HG02885 (cell line): ENCODE results near the gene BCAS3.
"Not testable (repeated sequence)": the region's sequence is repeated elsewhere in the genome, so short reads cannot be mapped to it uniquely, and the experiment has no call there.

ENCODE experiments used
- ATAC-seq: cut with Tn5 transposase; IDR thresholded peaks from one replicate; pipeline ENCODE4 v1.9.1; 2021; ENCODE audit warnings: mild to moderate bottlenecking; ENCODE audit not compliant: unreplicated experiment, poor library complexity

BCAS3 gene

DNA sequence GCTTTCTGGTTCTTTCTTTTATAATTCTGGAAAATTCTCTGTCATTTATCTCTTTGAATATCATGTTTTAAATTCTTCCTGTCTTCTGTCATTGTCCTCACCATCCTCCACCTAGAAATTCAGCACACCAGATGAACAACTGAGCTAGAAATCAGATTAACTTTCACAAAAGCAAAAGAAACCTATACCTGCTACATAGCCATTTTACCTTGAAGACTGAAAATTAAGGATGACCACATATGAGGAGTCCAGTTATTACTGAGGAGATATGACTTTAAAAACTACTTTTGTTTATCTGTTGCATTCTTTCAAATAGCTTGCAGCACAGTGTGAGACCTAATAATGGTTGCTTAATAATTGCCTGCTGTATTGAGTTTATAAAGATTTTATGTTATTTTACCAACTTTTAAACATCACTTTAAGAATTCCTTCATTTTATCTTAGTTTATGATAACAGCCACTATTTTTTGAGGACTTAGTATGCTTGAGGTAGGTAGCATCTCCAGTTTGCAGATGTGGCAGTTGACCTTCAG, 104.3 kb downstream of the BCAS3 start:
- no peak for ATAC-seq

DNA sequence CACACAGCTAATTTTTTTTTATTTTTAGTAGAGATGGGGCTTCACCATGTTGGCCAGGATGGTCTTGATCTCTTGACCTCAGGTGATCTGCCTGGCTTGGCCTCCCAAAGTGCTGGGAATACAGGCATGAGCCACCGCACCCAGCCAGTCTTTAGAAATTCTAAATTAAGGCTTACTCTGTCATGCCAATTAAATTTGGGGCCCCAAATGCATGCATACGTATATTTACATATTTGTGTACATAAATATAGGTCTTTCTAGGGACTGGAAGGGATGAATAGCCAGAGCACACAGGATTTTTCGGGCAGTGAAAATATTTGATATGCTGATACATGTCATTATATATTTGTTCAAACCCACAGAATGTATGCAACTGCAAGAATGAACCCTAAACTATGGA, 105.1 kb downstream of the BCAS3 start:
- no peak for ATAC-seq

DNA sequence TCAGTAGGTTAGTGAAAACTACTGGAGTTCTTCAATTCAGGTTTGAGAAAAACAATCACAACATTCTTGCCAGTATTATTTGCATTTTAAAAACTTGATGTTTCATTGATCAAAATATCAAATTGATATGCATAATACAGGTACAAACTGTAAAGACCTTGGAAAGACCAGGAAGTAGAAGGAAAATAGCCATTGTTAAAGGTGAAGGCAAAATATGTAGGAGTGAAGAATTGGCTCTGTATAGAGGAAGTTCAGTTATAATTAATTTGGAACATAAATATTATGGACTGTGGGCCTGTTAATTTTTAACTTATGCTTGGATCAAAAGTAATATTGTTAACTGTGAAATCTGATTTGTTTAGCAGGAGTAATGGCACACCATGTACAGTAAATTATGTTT, 112.6 kb downstream of the BCAS3 start:
- ATAC-seq: no peak

DNA sequence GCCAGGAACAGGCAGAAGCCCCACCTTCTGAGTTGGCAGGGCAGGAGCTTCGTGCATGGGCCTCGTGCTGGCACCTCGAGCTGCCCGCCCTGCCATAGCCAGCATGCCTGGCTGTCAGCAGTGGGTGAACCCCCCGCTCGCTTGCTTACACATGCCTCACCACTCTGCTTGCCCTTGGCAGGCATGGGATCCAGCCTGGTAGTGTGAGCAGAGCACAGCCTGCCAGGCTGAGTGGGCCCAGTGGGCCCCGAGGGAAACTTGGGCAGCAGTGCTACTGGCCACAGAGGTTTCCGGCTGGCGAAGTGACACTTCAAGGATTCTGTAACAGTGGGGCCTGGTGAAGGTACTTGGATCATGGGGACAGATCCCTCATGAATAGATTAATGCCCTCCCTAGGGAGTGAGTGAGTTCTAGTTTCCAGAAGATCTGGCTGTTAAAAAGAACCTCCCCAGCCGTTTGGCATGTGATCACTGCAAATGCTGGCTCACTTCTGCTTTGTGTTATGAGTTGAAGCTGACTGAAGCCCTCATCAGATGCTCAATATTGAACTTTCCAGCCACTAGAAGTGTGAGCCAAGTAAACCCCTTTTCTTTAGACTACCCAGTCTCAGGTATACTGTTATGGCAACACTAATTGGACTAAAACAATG, 114.7 kb downstream of the BCAS3 start:
- ATAC-seq: no peak

DNA sequence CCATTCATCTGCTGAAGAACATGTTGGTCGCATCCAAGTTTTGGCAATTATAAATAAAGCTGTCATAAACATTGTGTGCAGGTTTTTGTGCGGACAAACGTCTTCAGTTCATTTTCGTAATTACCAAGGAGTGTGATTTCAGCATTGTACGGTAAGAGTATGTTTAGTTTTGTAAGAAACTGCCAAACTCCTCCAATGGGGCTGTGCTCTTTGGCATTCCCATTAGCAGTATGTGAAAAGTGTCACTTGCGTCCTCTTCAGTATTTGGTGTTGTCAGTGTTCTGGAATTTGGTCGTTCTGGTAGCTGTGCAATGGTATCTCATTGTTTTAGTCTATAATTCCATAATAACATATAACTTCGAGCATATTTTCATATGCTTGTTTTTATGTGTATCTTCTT, 120.9 kb downstream of the BCAS3 start:
- ATAC-seq: no peak

DNA sequence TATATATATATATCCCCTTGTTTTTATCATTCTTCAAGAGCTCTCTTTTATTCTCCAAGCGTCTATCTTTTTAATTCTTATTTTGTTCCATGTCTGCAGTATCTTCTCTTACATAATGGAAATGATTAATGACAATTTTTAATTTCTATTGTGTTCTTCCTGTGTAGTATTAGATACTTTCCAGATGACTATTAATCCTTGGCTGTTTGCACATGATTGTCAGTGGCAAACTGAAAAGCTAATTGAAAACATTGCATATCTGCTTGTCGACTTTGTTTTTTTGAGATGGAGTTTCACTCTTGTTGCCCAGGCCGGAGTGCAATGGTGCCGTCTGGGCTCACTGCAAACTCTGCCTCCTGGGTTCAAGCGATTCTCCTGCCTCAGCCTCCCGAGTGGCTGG, 124.7 kb downstream of the BCAS3 start:
- no peak for ATAC-seq

DNA sequence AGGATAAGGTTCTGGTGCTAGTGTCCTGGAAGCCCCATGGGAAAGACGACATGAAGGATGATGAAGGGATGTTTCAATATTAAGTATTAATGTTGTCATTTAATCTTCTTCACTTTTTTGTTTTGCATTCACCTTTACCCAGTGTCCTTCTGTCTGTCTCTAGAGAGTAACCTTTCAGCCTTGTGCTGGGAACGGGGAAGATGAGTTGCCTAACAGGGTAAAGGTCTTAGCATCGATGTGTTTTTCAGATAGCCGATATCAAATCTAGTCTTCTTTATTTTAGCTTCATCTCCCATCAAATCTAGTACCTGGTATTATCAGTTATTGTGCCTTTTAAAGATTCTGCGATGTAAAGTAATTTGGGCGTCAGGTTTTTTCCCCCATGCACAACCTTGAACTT, 125.4 kb downstream of the BCAS3 start:
- no peak for ATAC-seq

DNA sequence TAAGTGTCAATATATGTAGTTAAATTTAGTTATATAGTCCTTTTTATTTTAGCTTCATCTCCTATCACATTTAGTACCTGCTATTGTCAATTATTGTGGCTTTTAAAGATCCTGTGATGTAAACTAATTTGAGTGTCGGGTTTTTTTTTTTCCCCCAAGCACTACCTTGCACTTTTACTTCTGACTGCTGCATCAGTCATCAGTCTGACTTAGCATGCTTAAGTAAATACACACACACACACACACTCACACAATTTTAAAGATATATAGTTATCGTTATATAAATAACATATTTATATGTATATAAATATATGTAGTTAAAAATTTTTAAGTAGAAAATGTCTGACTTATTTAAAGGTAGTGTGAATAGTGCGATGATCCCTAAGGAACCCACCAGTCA, 127.2 kb downstream of the BCAS3 start:
- no peak for ATAC-seq

DNA sequence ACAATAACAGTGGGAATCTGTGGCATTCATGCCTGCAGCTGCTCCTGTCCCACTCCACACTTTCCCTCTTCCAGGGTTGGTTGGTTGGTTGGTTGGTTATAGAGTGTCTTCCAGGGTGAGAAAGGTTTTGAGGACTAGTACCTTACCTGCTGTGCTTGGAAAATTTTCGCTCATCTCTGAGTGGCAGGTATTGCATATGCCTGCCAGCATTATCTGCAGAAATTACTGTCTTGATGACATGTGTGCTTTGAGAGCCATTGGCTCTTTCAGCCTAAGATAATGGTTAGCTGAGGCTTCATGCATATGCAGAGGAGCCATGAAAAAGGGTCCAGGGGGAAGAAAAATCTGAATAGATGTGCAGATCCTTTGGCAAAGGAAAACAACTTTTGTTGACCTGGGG, 131.8 kb downstream of the BCAS3 start:
- ATAC-seq: no peak

DNA sequence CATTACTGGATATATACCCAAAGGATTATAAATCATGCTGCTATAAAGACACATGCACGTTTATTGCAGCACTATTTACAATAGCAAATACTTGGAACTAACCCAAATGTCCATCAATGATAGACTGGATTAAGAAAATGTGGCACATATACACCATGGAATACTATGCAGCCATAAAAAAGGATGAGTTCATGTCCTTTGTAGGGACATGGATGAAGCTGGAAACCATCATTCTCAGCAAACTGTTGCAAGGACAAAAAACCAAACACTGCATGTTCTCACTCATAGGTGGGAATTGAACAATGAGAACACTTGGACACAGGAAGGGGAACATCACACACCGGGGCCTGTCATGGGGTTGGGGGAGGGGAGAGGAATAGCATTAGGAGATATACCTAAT, 137.3 kb downstream of the BCAS3 start:
- not testable (repeated sequence) for ATAC-seq

DNA sequence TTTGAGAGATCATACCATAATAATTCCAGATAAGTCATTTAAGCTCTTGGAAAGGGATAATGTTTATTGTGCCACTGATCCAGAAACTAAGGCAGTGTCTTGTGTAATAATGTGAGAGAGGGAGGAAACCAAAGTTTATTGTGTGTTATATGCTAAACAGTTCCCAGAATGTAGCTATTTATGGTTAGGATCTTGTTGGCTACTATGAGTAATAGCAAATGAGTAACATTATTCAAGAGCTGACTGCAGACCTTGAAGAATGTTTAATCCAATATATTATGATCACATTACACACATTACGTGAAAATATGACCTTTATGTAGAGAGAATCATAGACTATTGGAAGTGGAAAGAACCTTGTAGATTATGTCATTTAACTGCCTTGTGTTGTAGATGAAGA, 139.5 kb downstream of the BCAS3 start:
- no peak for ATAC-seq

DNA sequence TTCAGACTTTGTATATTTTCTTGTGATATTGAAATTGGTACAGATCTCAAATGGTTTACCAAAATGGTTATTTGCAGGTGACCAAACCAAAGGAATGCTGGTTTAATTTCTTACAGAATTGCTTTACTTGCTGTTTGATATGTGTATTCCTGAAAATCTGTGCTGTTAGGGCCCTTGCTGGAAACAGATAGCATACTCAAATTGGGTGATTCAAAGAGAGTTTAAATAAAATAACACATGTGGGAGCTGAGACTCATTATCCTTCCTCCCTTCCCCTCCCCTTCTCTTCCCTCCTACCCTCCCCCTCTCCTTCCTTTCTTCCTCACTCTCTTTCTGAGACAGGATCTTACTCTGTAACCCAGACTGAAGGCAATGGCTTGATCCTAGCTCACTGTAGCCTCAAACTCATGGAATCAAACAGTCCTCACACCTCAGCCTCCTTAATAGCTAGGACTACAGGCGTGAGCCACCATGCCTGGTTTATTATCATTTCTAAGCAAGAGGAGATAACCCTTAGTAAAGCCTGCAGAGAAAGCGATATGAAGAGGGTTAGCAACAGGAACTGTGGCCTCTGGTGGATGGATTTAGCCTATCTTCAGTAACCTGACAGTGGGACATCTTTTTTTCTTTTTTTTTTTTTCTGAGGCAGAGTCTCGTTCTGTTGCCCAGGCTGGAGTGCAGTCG, 141.9 kb downstream of the BCAS3 start:
- no peak for ATAC-seq

DNA sequence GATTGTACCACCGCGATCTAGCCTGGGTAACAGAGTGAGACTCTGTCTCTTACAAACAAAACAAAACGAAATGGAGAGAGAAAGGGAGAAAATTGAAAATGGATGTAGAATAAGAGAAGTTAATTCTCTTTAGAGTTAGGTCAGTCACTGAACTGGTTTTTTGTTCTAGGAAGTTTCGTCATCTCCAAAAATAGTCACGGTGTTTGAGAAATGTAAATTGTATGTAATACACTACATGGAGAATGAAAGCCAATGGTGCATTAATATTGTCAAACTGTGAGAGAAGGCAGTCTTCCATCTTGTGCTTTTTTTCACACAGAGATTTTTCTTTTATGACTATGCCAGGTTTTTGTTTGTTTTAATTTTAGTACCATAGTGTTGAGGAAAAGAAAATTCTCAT, 145.9 kb downstream of the BCAS3 start:
- no peak for ATAC-seq

DNA sequence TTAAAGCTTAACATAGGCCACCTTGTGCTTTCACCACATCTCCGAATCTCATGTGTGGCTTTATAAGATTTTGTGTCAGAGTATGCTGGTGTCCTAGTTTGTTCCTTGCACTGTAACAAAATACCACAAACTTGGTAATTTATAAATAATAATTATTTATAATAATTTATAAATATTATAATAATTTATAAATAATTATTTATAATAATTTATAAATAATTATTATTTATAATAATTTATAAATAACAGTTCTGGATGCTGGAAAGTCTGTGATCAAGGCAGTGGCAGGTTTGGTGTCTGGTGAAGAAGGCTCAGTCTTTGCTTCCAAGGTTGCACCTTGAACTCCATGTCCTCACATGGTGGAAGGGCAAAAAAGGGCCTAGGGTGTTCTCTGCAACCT, 147.7 kb downstream of the BCAS3 start:
- ATAC-seq: no peak

DNA sequence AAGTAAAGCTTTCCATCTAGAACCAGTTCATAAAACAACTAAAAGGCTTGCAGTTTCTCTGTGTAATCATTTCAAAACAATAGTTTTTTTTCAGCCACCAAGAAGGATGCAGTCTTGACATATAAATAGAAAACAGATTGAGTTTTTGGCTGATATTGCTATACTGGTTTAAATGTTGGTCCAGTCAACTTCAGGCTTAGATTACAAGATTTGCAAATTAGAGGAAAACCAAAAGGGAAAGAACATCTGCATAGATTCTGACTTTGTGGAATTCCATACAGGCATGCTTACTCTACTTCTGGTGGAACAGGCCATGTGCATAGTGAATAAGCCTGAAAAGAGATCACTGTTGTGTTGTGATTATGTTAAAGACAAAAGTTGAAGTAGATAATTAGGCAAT, 150.3 kb downstream of the BCAS3 start:
- ATAC-seq: no peak

DNA sequence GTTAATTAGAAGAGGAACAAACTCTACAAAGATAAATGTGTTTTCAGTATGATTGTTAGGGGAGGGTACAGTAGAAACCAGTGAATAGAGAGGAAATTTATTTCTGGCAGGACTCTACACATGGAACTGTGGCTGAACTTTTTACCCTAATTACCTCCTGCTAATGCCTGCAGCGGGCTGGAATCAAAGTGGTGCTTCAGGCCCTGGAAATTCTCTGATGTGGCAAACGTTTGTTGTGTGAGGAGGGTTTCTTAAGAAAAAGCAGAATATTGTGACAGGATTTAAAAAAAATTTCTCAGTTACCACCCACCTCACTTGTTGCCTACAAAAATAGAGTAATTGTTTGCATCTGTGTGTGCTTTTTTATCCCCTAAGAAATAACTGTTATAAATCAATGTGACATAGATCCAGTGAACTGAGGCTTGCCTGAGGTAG, 154.5 kb downstream of the BCAS3 start:
- no peak for ATAC-seq

DNA sequence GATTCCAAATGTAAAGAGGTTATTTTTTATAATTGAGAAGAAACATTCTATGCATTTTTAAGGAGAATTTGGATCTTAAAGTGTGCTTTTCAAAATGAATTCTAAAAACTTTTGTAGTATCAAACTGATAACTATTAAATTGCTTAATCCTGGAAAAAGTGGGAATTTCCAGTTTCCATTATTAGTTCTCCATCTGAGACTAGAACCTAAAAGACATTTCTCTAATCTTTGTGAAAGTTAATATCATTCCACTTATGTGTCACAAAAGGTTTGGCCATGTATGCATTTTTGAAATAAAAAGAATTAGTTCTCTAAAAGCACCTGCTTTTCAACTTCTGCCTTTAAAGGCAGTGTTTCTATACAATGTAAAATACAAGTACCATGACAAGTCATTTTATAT, 155.0 kb downstream of the BCAS3 start:
- no peak for ATAC-seq

DNA sequence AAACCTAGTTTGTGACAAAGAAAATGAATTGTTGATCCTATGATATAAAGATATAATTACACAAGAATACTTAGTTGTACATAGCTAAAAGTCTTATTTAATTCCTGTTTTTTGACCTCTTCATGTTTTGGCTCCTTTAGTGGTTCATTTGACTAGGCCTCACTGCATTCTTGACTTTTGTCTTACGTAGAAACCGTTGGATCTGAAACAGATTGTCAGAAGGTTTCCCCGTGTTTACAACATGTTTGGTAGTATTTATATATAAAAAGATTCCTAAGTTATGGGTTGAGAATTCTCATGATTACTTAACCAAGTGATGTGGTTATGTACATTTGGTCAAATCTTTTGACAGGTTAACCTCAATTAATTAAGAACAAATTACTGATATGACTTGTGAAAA, 162.8 kb downstream of the BCAS3 start:
- ATAC-seq: no peak

DNA sequence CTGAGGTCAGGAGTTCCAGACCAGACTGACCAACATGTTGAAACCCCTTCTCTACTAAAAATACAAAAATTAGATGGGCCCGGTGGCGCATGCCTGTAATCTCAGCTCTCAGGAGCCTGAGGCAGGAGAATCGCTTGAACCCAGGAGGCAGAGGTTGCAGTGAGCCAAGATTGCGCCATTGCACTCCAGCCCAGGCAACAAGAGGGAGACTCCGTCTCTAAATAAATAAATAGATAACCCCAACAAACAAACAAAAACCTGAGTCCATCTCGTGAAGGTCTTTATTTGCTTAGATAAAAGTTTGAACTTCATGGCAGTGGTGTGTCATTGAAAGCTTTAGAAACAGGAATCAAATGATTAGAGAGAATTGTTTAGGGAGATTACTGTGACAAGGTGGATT, 167.4 kb downstream of the BCAS3 start:
- no peak for ATAC-seq

DNA sequence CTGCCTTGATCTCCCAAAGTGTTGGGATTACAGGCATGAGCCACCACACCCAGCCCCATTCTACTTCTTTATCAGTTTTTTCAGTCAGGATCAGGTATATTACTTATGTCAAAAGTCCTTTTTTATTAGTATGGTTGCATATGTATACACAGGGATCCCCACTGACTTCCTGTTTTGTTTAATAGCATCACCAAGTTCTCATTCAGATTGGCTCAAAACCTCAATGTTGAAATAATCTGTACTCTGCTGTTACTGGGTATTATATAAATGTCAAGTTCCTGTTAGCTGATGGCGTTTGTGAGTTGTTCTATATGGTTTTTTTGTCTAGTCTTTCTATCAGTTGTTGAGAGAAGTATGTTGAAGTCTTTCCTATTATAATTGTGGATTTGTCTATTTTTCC, 168.5 kb downstream of the BCAS3 start:
- ATAC-seq: no peak

DNA sequence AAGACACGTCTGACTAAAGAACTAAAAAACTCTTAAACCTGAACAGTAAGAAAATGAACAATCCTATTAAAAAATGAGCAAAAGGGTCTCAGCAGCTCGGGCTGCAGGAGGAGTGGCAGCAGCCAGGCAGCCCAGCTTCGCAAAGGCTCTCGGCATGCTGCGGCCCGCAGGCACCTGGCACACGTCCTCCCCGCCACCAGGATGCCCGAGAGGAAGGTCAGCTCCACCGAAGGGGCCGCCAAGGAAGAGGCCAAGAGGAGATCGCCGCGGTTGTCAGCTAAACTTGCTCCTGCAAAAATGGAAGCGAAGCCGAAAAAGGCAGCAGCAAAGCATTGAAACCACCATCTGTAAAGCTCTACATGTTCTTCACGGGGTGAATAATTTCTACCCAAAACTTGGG, 173.5 kb downstream of the BCAS3 start:
- no peak for ATAC-seq

DNA sequence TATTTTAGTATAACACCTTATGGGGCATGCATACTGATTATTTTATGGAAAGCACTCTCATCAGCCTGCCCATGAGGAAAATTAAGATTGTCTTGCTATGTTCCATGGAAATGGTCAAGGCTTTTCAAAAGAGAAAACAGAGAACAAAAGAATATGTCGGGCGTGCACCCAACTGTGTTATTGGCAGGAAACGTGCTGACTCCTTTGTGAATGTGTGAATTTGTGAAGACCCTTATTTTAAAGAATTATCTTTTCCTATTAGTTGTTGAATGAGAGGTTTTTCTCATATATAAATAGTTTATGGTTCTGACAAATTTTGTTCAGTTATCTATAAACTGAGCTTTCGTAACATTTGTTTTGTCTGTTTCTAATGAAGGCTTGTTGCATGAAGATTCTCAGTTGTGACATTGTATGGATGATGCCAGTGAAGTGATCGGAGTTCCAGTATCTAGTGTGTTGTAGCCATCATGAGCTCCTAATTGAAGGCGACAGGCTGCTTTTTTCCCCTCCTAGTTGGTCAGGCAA, 180.0 kb downstream of the BCAS3 start:
- no peak for ATAC-seq
